NCI-H2227 (cell line): Measurements from ENCODE around the gene SMCO3.
"Not testable (repeated sequence)": the region's sequence is repeated elsewhere in the genome, so short reads cannot be mapped to it uniquely, and the experiment has no call there.

Experiments used
- DNase-seq: peaks from one replicate; lab custom pipeline; 2025; ENCODE audit not compliant: unreplicated experiment; lab: John Stamatoyannopoulos, UW

SMCO3 gene

GRCh38 chr12:14775636-14775980 is 38.4 kb downstream of the SMCO3 start:
- no peak for DNase-seq

GRCh38 chr12:14774906-14775635 is 38.9 kb downstream of the SMCO3 start:
- DNase-seq, result peak; percentile 13

- DNase-seq, result peak; percentile 93
Measured at GRCh38 chr12:14774074-14774905, 39.7 kb downstream of the SMCO3 start.

- no peak for DNase-seq
Measured at GRCh38 chr12:14773685-14774073, 40.3 kb downstream of the SMCO3 start.

GRCh38 chr12:14772946-14773345 is 41.0 kb downstream of the SMCO3 start:
- DNase-seq, result no peak

GRCh38 chr12:14771651-14772137 is 42.3 kb downstream of the SMCO3 start:
- DNase-seq, result peak; percentile 19

GRCh38 chr12:14770496-14771461 is 43.2 kb downstream of the SMCO3 start:
- peak; percentile 92 for DNase-seq

GRCh38 chr12:14769969-14770495 is 44.0 kb downstream of the SMCO3 start:
- DNase-seq, result peak; percentile 69

- peak; percentile 19 for DNase-seq
Measured at GRCh38 chr12:14769466-14769968, 44.5 kb downstream of the SMCO3 start.

GRCh38 chr12:14768823-14769405 is 45.1 kb downstream of the SMCO3 start:
- no peak for DNase-seq

- no peak for DNase-seq
Measured at GRCh38 chr12:14767617-14768016, 46.4 kb downstream of the SMCO3 start.

- no peak for DNase-seq
Measured at GRCh38 chr12:14766649-14767215, 47.2 kb downstream of the SMCO3 start.

GRCh38 chr12:14766020-14766419 is 48.0 kb downstream of the SMCO3 start:
- not testable (repeated sequence) for DNase-seq

- no peak for DNase-seq
Measured at GRCh38 chr12:14765398-14765797, 48.6 kb downstream of the SMCO3 start.

- DNase-seq, result not testable (repeated sequence)
Measured at GRCh38 chr12:14759711-14760280, 54.2 kb downstream of the SMCO3 start.

GRCh38 chr12:14756334-14757143 is 57.4 kb downstream of the SMCO3 start:
- peak; percentile 71 for DNase-seq
